Measurements from ENCODE around the gene IL12RB1. TPM values are rescaled to one million over a fixed set of nuclear protein-coding genes. Genes with fewer than 3 reads are reported as not detected.
A peak's percentile ranks its signal among the peaks of the same experiment; 100 is the strongest.

IL12RB1 gene
- total RNA-seq (10 to 100 TPM; 18.5 TPM), polyA plus RNA-seq (10 to 100 TPM; 17.5 to 32.9 (median 24.2) TPM), total RNA-seq (8.6 to 30.5 (median 17.0) reads per million in 6 experiments)

GRCh38 chr19:18086590-18087138 lies at the start of gene IL12RB1:
Gene IL12RB1 (minus strand): TSS chr19:18086934. CDS start chr19:18086823, 111 bp downstream.
- Mint-ChIP-seq H3K4me3 (peak within 1 kb of the TSS; percentile 88 to 97 (median 92)), H3K36me3 (peaks cover 0 to 20% (median 2%) of the 10 kb centered on the region in 3 donors), H3K27me3 (no peaks in the 10 kb centered on the region), H3K4me1 (peaks cover 38 to 76% (median 66%) of the 10 kb centered on the region in 4 donors), H3K9me3 (peaks cover 0 to 10% (median 0%) of the 10 kb centered on the region in 9 donors), H3K27ac (peak within 1 kb of the TSS; percentile 95 to 98 (median 97))
- ATAC-seq (peak; percentile 46 to 50), DNase-seq (peak; percentile 31 to 77 (median 48))
- POLR2A ChIA-PET, result interaction anchor here (0.6 to 8.6 kb wide), 15 partner anchors 11 to 236 kb away, joined by 3 to 135 read pairs (median 5); partner anchors contain the start of genes ARRDC2, CCDC124, LSM4 and MAST3

- no peaks in the 10 kb centered on the region for H3K27me3 Mint-ChIP-seq
- H3K36me3 Mint-ChIP-seq, result peaks cover 3 to 79% (median 17%) of the 10 kb centered on the region in 3 donors
- POLR2A ChIA-PET, result interaction anchor here (0.9 kb wide), 1 partner anchor 15 kb away, joined by 3 read pairs; no protein-coding TSS in a partner anchor
- ATAC-seq, result no peak
- H3K27ac Mint-ChIP-seq, result peak overlapping the region in 1 of 10 donors; percentile 58
- peaks cover 0 to 6% (median under 1%) of the 10 kb centered on the region in 4 donors for H3K4me1 Mint-ChIP-seq
- H3K4me3 Mint-ChIP-seq, result no peak overlapping the region
- DNase-seq, result no peak
- no peaks in the 10 kb centered on the region for H3K9me3 Mint-ChIP-seq
Observed at GRCh38 chr19:18135712-18136584, 49.2 kb upstream of the IL12RB1 start.

- no peak for ATAC-seq
- Mint-ChIP-seq H3K36me3 (peaks cover 0 to 78% (median 15%) of the 10 kb centered on the region in 3 donors), H3K9me3 (no peaks in the 10 kb centered on the region), H3K27ac (peak overlapping the region in 3 of 10 donors; percentile 15 to 56 (median 18)), H3K27me3 (no peaks in the 10 kb centered on the region), H3K4me3 (no peak overlapping the region), H3K4me1 (peaks cover 0 to 6% (median 2%) of the 10 kb centered on the region in 4 donors)
- POLR2A ChIA-PET, result interaction anchor here (0.6 to 0.7 kb wide), 2 partner anchors 21 to 683 kb away, joined by 3 to 4 read pairs; no protein-coding TSS in a partner anchor
- DNase-seq, result no peak
Observed at GRCh38 chr19:18131841-18132596, 45.3 kb upstream of the IL12RB1 start.

GRCh38 chr19:18130523-18131242 lies 43.9 kb upstream of the IL12RB1 start:
- H3K27ac Mint-ChIP-seq, result peak overlapping the region in 2 of 10 donors; percentile 53 to 81
- H3K9me3 Mint-ChIP-seq, result no peaks in the 10 kb centered on the region
- DNase-seq (no peak), ATAC-seq (no peak)
- POLR2A ChIA-PET, result interaction anchor here (0.6 kb wide), 1 partner anchor 43 kb away, joined by 3 read pairs; no protein-coding TSS in a partner anchor
- peaks cover 0 to 74% (median 15%) of the 10 kb centered on the region in 3 donors for H3K36me3 Mint-ChIP-seq
- no peaks in the 10 kb centered on the region for H3K27me3 Mint-ChIP-seq
- H3K4me3 Mint-ChIP-seq, result no peak overlapping the region
- H3K4me1 Mint-ChIP-seq, result peaks cover 0 to 6% (median 2%) of the 10 kb centered on the region in 4 donors

- DNase-seq (no peak), ATAC-seq (no peak)
- POLR2A ChIA-PET, result interaction anchor here (0.6 to 1.5 kb wide), 6 partner anchors 9 to 109 kb away, joined by 3 to 4 read pairs (median 3); partner anchors contain the start of genes IL12RB1 and PIK3R2
- Mint-ChIP-seq H3K4me1 (peaks cover 0 to 3% (median 1%) of the 10 kb centered on the region in 4 donors), H3K36me3 (peaks cover 0 to 73% (median 11%) of the 10 kb centered on the region in 3 donors), H3K4me3 (no peak overlapping the region), H3K9me3 (no peaks in the 10 kb centered on the region), H3K27me3 (no peaks in the 10 kb centered on the region), H3K27ac (peak overlapping the region in 3 of 10 donors; percentile 57 to 78 (median 63))
Observed at GRCh38 chr19:18128805-18129204, 42.1 kb upstream of the IL12RB1 start.

- H3K27me3 Mint-ChIP-seq, result no peaks in the 10 kb centered on the region
- peaks cover 0 to 6% (median 1%) of the 10 kb centered on the region in 4 donors for H3K4me1 Mint-ChIP-seq
- H3K4me3 Mint-ChIP-seq, result no peak overlapping the region
- DNase-seq, result no peak
- H3K36me3 Mint-ChIP-seq, result peaks cover 0 to 75% (median 12%) of the 10 kb centered on the region in 3 donors
- POLR2A ChIA-PET, result interaction anchor here (0.6 to 1.6 kb wide), 7 partner anchors 8 to 108 kb away, joined by 3 to 5 read pairs (median 3); partner anchors contain the start of genes IL12RB1 and PIK3R2
- H3K9me3 Mint-ChIP-seq, result no peaks in the 10 kb centered on the region
- peak overlapping the region in 1 of 10 donors; percentile 78 for H3K27ac Mint-ChIP-seq
- ATAC-seq, result no peak
Observed at GRCh38 chr19:18128044-18128443, 41.3 kb upstream of the IL12RB1 start.

- Mint-ChIP-seq H3K4me3 (no peak overlapping the region), H3K9me3 (no peaks in the 10 kb centered on the region), H3K4me1 (peaks cover 0 to 11% (median 1%) of the 10 kb centered on the region in 4 donors), H3K27ac (peak overlapping the region in 4 of 10 donors; percentile 8 to 75 (median 56)), H3K27me3 (no peaks in the 10 kb centered on the region), H3K36me3 (peaks cover 0 to 74% (median 12%) of the 10 kb centered on the region in 3 donors)
- ATAC-seq (no peak), DNase-seq (no peak)
- POLR2A ChIA-PET, result interaction anchor here (0.8 kb wide), 1 partner anchor 25 kb away, joined by 3 read pairs; no protein-coding TSS in a partner anchor
Observed at GRCh38 chr19:18126097-18126496, 39.4 kb upstream of the IL12RB1 start.

GRCh38 chr19:18123819-18124218 lies 37.1 kb upstream of the IL12RB1 start:
- H3K4me1 Mint-ChIP-seq, result peaks cover 11 to 31% (median 18%) of the 10 kb centered on the region in 4 donors
- ATAC-seq (no peak), DNase-seq (no peak)
- no peaks in the 10 kb centered on the region for H3K27me3 Mint-ChIP-seq
- peaks cover 0 to 57% (median 6%) of the 10 kb centered on the region in 3 donors for H3K36me3 Mint-ChIP-seq
- no peak overlapping the region for H3K4me3 Mint-ChIP-seq
- H3K27ac Mint-ChIP-seq, result peak overlapping the region in 6 of 10 donors; percentile 36 to 89 (median 60)
- POLR2A ChIA-PET, result interaction anchor here (0.7 to 3.0 kb wide), 2 partner anchors 28 to 276 kb away, joined by 3 to 13 read pairs; partner anchors contain the start of gene PIK3R2
- H3K9me3 Mint-ChIP-seq, result no peaks in the 10 kb centered on the region

GRCh38 chr19:18122860-18123795 lies 36.4 kb upstream of the IL12RB1 start:
- Mint-ChIP-seq H3K27ac (peak overlapping the region; percentile 40 to 89 (median 68)), H3K4me1 (peaks cover 11 to 36% (median 21%) of the 10 kb centered on the region in 4 donors), H3K4me3 (no peak overlapping the region), H3K27me3 (no peaks in the 10 kb centered on the region), H3K36me3 (peaks cover 0 to 51% (median 6%) of the 10 kb centered on the region in 3 donors), H3K9me3 (no peaks in the 10 kb centered on the region)
- POLR2A ChIA-PET, result interaction anchor here (1.5 to 3.0 kb wide), 2 partner anchors 29 to 35 kb away, joined by 4 to 13 read pairs; partner anchors contain the start of gene PIK3R2
- DNase-seq, result no peak
- no peak for ATAC-seq

- Mint-ChIP-seq H3K4me1 (peaks cover 11 to 37% (median 24%) of the 10 kb centered on the region in 4 donors), H3K36me3 (peaks cover 0 to 48% (median 6%) of the 10 kb centered on the region in 3 donors)
- POLR2A ChIA-PET, result interaction anchor here (1.5 to 3.0 kb wide), 2 partner anchors 29 to 34 kb away, joined by 4 to 13 read pairs; partner anchors contain the start of gene PIK3R2
Observed at GRCh38 chr19:18122424-18122823, 35.7 kb upstream of the IL12RB1 start.

More at GRCh38 chr19:18122424-18122823, 35.7 kb upstream of the IL12RB1 start:
- no peak for DNase-seq
- no peaks in the 10 kb centered on the region for H3K9me3 Mint-ChIP-seq
- H3K27me3 Mint-ChIP-seq, result no peaks in the 10 kb centered on the region
- no peak for ATAC-seq
- peak overlapping the region in 9 of 10 donors; percentile 34 to 92 (median 68) for H3K27ac Mint-ChIP-seq
- peak overlapping the region in 1 of 10 donors; percentile 51 for H3K4me3 Mint-ChIP-seq
